Central memory CD8-positive, alpha-beta T cell (primary cell): ENCODE data around the gene RMI2.
A peak's percentile ranks its signal among the peaks of the same experiment; 100 is the strongest.

Experiments
- ATAC-seq: fragments of 150-1000 bp; cut with Tn5 transposase; replicated peaks from 2 replicates; pipeline ENCODE4 v1.10.0; 2022; ENCODE audit warnings: mild to moderate bottlenecking, moderate FRiP score, moderate number of reproducible peaks; ENCODE audit not compliant: poor library complexity, severe bottlenecking; ENCODE audit errors: extremely low read depth
- DNase-seq, 2 donors: peaks; one replicate each; pipeline ENCODE4 v3.0.0; 2021; ENCODE audit warnings: low spot score in 2 of 2
- H3K27ac Mint-ChIP-seq: one replicate; pipeline ENCODE4 v1.8.0; 2022; ENCODE audit warnings: low read depth, mild to moderate bottlenecking, moderate library complexity, mixed read lengths
- H3K27me3 Mint-ChIP-seq: one replicate; pipeline ENCODE4 v1.8.0; 2022; ENCODE audit warnings: mixed read lengths
- H3K36me3 Mint-ChIP-seq: one replicate; pipeline ENCODE4 v1.8.0; 2022; ENCODE audit warnings: mild to moderate bottlenecking, moderate library complexity, mixed read lengths; ENCODE audit not compliant: insufficient read depth
- H3K4me1 Mint-ChIP-seq: one replicate; pipeline ENCODE4 v1.8.0; 2022; ENCODE audit warnings: mixed read lengths
- H3K4me3 Mint-ChIP-seq: one replicate; pipeline ENCODE4 v1.8.0; 2022; ENCODE audit warnings: mild to moderate bottlenecking, moderate library complexity, mixed read lengths
- H3K9me3 Mint-ChIP-seq: one replicate; pipeline ENCODE4 v1.8.0; 2022; ENCODE audit warnings: mixed read lengths

The RMI2 gene

DNA sequence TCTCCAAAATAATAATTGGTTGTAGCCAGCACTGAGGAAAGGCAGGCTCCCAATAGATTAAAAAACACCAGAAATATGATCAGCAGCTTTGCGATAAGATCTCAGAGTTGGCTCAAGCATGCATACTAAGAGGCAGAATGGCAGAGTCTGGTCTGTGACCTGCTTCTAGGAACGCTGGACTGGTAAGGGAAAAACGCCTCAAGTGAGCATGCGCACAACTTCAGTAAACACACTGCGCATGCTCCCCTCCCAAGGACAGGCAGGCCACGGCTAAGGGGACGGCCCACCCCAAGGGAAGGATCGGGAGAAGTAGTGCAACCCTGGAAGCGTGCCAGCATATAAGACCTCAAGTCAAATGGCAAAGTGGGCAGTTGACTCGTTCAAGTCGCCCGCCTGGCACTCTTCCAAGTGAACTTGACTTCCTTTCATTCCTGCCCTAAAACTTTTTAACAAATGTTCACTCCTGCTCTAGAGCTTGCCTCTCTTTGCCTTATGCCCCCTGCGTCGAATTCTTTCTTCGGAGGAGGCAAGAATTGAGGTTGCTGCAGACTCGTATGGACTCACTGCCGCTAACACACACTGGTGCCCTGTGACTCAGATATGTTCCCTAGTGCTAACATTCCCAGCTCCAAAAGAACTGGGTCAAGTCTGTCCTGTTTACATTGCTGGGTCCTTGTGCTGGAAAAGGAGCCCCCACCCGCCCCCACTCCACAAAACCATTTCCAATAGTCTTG, 41.7 kb upstream of the RMI2 start:
- no peak overlapping the region for H3K4me3 Mint-ChIP-seq
- H3K27ac Mint-ChIP-seq, result no peak overlapping the region
- no peaks in the 10 kb centered on the region for H3K9me3 Mint-ChIP-seq
- no peaks in the 10 kb centered on the region for H3K27me3 Mint-ChIP-seq
- H3K36me3 Mint-ChIP-seq, result no peaks in the 10 kb centered on the region
- H3K4me1 Mint-ChIP-seq, result no peaks in the 10 kb centered on the region
- ATAC-seq, result no peak
- DNase-seq, result no peak

DNA sequence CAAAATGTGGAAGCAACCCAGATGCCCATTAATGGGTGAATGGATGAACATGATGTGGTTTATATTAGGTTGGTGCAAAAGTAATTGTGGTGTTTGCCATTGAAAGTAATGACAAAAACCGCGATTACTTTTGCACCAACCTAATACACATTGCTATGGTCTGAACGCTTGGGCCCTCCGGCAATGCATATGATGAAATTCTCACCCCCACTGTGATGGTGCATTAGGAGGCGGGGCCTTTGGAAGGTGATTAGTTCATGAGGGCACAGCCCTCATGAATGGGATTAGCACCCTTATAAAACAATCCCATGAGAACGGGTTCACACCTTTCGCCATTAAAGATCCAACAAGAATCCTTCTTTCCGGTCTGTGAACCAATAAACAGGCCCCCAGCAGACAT, 38.9 kb upstream of the RMI2 start:
- Mint-ChIP-seq H3K9me3 (no peaks in the 10 kb centered on the region), H3K4me3 (no peak overlapping the region), H3K4me1 (peaks cover 9% of the 10 kb centered on the region), H3K27ac (no peak overlapping the region), H3K36me3 (no peaks in the 10 kb centered on the region), H3K27me3 (no peaks in the 10 kb centered on the region)
- ATAC-seq (no peak), DNase-seq (no peak)

DNA sequence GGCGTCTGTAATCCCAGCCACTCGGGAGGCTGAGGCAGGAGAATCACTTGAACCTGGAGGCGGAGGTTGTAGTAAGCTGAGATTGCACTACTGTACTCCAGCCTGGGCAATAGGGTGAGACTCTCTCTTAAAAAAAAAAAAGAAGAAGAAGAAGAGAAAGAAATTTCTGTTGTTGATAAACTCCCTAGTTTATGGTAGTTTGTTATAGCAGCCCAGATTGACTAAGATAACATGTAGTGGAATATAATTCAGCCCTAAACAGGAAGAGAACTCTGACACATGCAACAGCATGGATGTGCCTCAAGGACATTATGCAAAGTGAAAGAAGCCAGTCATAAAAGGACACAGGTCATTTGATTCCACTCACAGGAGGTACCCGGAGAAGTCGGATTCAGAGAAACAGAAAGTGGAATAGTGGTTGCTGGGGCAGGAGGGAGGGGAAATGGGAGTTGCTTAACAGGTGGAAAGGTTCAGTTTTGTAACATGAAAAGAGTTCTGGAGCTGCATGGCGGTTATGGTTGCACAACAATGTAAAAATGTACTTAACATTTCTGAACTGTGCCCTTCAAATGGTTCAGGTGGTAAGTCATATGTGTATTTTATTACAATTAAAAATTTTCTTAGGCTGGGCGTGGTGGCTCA, 38.1 kb upstream of the RMI2 start:
- no peaks in the 10 kb centered on the region for H3K9me3 Mint-ChIP-seq
- no peaks in the 10 kb centered on the region for H3K27me3 Mint-ChIP-seq
- no peak overlapping the region for H3K27ac Mint-ChIP-seq
- ATAC-seq, result no peak
- DNase-seq, result no peak
- H3K36me3 Mint-ChIP-seq, result no peaks in the 10 kb centered on the region
- H3K4me1 Mint-ChIP-seq, result peaks cover 14% of the 10 kb centered on the region
- H3K4me3 Mint-ChIP-seq, result no peak overlapping the region

DNA sequence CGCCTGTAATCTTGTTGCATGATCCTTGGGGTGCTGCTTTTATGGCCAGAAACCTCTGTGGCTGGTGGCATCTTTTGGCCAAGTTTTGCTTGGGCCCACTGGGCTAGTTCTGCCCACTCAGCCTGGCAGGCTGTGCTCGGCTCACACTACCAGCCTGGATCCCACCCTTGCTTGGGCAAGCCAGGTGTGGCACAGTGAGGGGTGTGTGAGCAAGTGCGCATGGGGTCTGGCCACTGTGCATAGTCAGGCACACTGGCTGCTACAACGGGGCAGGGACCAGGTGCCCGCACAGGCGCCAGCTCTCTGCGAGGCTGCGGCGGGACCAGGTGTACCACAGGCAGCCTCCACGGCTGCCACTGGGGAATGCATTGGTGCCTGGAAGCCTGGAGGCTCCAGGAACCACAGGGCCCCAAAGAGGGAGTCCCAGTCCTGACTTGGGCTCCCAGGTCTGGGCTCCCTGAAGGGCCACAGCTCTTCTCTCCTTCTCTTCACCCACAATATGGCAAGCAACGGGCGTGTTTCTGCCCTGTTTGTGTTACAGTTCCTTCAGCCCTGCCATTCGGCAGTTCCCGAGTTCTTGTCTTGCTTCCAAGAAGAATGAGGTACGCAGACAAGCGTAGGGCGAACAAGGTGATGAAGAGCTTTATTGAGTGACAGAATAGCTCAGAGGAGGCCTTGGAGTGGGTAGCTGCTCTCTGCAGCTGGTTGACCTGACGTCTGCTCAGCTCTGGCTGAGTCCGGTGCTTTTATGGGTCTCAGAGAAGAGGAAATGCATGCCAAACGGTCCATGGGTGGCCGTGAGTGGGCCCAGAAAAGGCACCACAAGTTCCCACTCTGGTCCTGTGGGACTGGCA, 37.4 kb upstream of the RMI2 start:
- no peak for DNase-seq
- H3K4me1 Mint-ChIP-seq, result peaks cover 18% of the 10 kb centered on the region
- no peak overlapping the region for H3K4me3 Mint-ChIP-seq
- H3K27ac Mint-ChIP-seq, result no peak overlapping the region
- no peaks in the 10 kb centered on the region for H3K9me3 Mint-ChIP-seq
- peaks cover 2% of the 10 kb centered on the region for H3K36me3 Mint-ChIP-seq
- ATAC-seq, result no peak
- no peaks in the 10 kb centered on the region for H3K27me3 Mint-ChIP-seq

DNA sequence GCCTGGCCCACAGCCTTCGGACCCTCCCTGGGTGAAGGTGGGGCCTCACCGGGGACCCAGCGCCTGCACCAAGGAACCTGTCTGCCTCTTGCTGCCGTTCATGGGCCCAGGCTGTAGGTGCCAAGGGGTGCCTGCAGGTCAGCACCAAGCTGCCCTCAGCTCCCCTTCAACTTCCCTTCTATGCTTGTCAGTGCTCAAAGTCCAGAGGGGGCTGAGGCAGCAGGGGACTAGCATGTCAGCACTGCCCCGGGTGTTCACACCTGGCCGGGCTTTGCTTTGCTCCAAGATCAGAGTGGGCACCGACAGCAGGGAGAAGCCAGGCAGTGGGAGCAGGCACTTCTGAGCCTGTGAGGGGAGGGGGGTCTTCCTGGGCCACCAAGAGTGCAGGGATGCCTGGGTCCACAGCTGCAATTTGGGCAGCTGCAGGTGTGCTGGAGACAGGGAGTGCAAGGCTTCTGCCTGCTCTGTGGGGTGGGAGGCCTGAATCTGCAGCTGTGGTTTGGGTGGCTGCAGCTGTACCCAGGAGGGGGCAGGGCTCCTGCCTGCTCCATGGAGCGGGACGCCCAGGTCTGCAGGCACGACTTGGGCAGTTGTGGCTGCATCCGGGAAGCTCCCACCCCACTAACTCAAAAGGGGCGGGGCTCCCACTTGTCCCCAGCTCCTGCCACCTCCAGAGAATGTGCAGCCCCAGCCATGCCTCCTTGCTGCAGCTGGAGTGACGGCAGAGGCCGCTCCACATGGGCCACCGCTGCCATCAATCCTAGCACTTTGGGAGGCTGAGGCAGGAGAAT, 36.6 kb upstream of the RMI2 start:
- H3K27ac Mint-ChIP-seq, result no peak overlapping the region
- H3K36me3 Mint-ChIP-seq, result peaks cover 2% of the 10 kb centered on the region
- H3K4me1 Mint-ChIP-seq, result peaks cover 23% of the 10 kb centered on the region
- H3K9me3 Mint-ChIP-seq, result no peaks in the 10 kb centered on the region
- no peak overlapping the region for H3K4me3 Mint-ChIP-seq
- no peak for DNase-seq
- no peak for ATAC-seq
- H3K27me3 Mint-ChIP-seq, result no peaks in the 10 kb centered on the region

DNA sequence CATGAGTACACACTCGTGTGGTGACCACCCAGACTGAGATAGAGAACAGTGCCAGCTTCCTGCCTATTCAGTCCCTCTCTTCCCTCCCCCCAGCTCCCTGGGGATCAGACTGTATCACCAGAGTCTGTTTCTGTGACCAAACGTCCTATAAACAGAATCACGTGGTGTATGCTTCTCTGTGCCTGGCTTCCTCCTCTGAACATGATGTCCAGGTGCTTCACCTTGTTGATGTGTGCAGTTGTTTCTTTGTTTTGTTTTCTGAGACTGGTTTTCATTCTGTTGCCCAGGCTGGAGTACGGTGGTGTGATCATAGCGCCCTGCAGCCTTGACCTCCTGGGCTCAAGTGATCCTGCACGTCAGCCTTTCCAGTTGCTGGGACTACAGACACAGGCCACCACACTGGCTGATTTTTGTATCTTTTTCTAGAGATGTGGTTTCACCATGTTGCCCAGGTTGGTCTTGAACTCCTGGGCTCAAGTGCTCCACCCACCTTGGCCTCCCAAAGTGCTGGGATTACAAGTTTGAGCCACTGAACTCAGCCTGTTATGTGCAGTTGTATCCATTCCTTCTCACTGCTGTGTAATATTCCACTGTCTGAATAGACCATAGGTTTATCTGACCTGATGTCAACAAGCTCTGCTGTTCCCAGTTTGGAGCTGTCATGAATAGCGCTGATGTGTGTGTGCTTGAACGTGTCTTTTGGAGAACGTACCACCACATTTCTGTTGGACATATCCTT, 35.2 kb upstream of the RMI2 start:
- H3K9me3 Mint-ChIP-seq, result no peaks in the 10 kb centered on the region
- H3K27me3 Mint-ChIP-seq, result no peaks in the 10 kb centered on the region
- H3K4me1 Mint-ChIP-seq, result peaks cover 23% of the 10 kb centered on the region
- H3K36me3 Mint-ChIP-seq, result peaks cover 2% of the 10 kb centered on the region
- no peak overlapping the region for H3K27ac Mint-ChIP-seq
- ATAC-seq (no peak), DNase-seq (no peak)
- H3K4me3 Mint-ChIP-seq, result no peak overlapping the region

DNA sequence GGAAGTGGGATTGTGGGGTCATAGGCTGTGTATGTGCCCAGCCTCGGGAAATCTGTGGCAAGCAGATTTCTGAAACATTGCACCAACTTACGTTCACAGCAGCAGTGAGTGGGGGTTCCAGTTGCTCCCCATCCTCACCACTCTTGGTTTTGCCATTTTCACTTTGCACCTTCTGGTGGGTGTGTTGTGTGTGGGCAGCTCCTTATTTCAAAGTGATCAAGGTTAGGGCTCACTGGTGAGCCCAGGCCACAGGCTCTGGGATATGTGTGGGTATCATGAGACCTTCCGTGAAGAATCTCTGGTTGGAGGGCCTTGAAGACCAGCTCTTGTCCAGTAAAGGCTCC, 34.7 kb upstream of the RMI2 start:
- H3K4me1 Mint-ChIP-seq, result peaks cover 23% of the 10 kb centered on the region
- H3K4me3 Mint-ChIP-seq, result no peak overlapping the region

DNA sequence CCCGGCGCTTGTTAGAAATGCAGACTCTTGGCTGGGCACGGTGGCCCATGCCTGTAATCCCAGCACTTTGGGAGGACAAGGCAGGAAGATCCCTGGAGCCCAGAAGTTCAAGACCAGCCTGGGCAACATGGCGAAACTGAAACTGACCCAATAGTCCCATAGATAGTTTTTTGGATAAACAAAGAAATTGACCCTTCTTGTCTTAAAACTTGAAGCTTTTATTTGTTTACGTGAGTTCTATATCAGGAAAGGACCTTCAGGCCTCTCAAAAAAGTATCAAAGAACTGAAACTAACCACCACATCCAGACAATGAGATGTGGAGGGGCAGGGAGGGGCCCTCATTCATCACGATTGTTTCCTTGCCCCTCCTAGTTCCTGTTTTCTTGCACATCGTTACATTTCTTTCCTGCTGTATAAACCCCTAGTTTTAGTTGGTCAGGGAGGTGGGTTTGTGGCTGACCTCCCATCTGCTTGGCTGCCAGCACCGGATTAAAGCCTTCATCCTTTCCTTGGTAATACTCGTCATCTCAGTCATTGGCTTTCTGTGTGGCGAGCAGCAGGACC, 34.2 kb upstream of the RMI2 start:
- peak; percentile 71 for ATAC-seq
- H3K4me3 Mint-ChIP-seq, result peak overlapping the region; percentile 44
- peaks cover 2% of the 10 kb centered on the region for H3K36me3 Mint-ChIP-seq
- H3K9me3 Mint-ChIP-seq, result no peaks in the 10 kb centered on the region
- H3K27me3 Mint-ChIP-seq, result no peaks in the 10 kb centered on the region
- peaks cover 23% of the 10 kb centered on the region for H3K4me1 Mint-ChIP-seq
- peak in 1 of 2 donors; percentile 45 for DNase-seq
- H3K27ac Mint-ChIP-seq, result peak overlapping the region; percentile 46

More for the DNA sequence above, 34.7 kb upstream of the RMI2 start:
- DNase-seq (no peak), ATAC-seq (no peak)
- no peaks in the 10 kb centered on the region for H3K27me3 Mint-ChIP-seq
- no peaks in the 10 kb centered on the region for H3K9me3 Mint-ChIP-seq
- peaks cover 2% of the 10 kb centered on the region for H3K36me3 Mint-ChIP-seq
- H3K27ac Mint-ChIP-seq, result no peak overlapping the region

DNA sequence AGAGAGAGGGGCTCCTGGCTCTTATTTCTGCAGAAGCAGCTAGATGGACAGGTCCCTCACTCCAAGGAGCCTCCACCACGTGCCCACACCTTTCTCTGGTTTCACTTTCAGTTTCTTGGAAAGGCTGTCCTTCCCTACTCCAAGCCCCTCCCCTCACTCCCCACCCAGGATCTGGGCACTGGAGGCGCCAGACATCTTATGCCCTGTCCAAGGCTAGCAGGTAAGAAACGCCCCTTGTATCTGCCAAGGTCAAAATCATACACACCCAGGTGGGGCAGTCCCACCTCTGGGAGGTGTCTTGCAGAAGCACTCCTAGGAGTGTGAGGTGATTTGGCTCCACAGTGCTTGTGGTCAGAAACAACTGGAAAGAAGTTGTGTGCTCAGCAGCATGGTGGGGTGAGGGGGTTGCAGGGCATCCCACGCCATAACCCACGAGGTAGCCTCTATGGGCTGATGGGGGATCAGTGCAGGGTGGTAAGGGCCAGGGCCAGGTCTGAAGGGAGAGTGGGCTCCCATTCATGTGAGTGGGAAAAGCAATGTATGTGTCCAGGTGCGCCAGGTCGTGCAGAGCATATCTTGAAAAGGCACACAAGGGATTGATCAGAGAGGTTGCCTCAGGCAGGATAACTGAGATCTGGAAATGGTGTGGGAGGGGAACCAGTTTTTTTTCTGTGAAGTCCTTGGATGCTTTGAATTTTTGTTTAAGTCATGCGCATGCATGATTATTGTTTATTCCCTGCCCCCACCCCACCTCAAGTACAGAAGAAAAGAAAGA, 32.4 kb upstream of the RMI2 start:
- peak overlapping the region; percentile 35 for H3K4me3 Mint-ChIP-seq
- DNase-seq (no peak), ATAC-seq (peak; percentile 11)
- H3K9me3 Mint-ChIP-seq, result no peaks in the 10 kb centered on the region
- H3K4me1 Mint-ChIP-seq, result peaks cover 23% of the 10 kb centered on the region
- no peaks in the 10 kb centered on the region for H3K27me3 Mint-ChIP-seq
- H3K36me3 Mint-ChIP-seq, result peaks cover 2% of the 10 kb centered on the region
- no peak overlapping the region for H3K27ac Mint-ChIP-seq

DNA sequence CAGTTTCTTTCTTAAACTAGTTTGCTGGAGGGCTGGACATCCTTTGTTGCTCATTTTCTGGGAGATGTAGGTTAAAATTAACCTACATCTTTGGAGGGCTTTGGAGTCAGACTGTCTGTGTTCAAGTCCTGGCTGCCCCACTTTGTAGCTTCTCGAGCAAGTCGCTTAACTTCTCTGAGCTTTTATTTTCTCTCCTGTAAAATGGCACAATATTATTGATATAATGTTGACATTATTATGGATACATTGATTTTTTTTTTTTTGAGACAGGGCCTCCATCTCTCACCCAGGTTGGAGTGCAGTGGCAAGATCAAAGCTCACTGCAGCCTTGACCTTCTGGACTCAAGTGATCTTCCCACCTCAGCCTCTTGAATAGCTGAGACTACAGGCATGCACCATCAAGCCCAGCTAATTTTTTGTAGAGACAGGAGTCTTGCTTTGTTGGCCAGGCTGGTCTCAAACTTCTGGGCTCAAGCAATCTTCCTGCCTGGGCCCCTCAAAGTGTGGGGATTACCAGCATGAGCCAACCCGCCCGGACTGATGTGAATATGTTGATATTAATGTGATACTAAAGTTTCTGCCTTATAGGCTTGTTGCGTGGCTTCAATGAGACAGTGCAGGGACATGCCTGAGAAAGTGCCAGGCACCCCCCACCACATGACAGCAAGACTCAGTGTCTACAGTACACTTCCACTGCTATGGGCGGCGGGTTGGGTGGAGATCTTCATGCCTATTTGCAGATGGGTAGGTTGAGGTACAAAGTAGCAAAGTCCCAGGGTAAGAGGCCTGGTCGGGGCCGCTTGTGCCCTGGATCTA, 31.6 kb upstream of the RMI2 start:
- Mint-ChIP-seq H3K36me3 (peaks cover 2% of the 10 kb centered on the region), H3K27me3 (no peaks in the 10 kb centered on the region), H3K4me1 (peaks cover 23% of the 10 kb centered on the region), H3K27ac (no peak overlapping the region), H3K9me3 (no peaks in the 10 kb centered on the region), H3K4me3 (no peak overlapping the region)
- DNase-seq (no peak), ATAC-seq (no peak)
